DMS153 treated with DMSO at 0.1 percent for 48 hours (cell line): ENCODE measurements around the gene MSL3B.

Source experiments
- DNase-seq: peaks from one replicate; lab custom pipeline; 2025; ENCODE audit not compliant: unreplicated experiment; lab: John Stamatoyannopoulos, UW

MSL3B gene

GRCh38 chr2:233835230-233836186, 32.7 kb downstream of the MSL3B start:
- DNase-seq = no peak

GRCh38 chr2:233833345-233833744, 34.8 kb downstream of the MSL3B start:
- DNase-seq = no peak

GRCh38 chr2:233832869-233833311, 35.3 kb downstream of the MSL3B start:
- peak; percentile 41 for DNase-seq

- DNase-seq = no peak
Observed at GRCh38 chr2:233832414-233832813, 35.8 kb downstream of the MSL3B start.

- no peak for DNase-seq
Observed at GRCh38 chr2:233831861-233832260, 36.3 kb downstream of the MSL3B start.

- peak; percentile 65 for DNase-seq
Observed at GRCh38 chr2:233831011-233831721, 37.0 kb downstream of the MSL3B start.

- DNase-seq = no peak
Observed at GRCh38 chr2:233830111-233830802, 37.9 kb downstream of the MSL3B start.

- no peak for DNase-seq
Observed at GRCh38 chr2:233829193-233830110, 38.7 kb downstream of the MSL3B start.

GRCh38 chr2:233828546-233829192, 39.5 kb downstream of the MSL3B start:
- DNase-seq = no peak

GRCh38 chr2:233824373-233824772, 43.8 kb downstream of the MSL3B start:
- DNase-seq = no peak

- no peak for DNase-seq
Observed at GRCh38 chr2:233823731-233824121, 44.5 kb downstream of the MSL3B start.

- no peak for DNase-seq
Observed at GRCh38 chr2:233822781-233823730, 45.1 kb downstream of the MSL3B start.

GRCh38 chr2:233822101-233822771, 46.0 kb downstream of the MSL3B start:
- DNase-seq = no peak

GRCh38 chr2:233821709-233822100, 46.5 kb downstream of the MSL3B start:
- DNase-seq = no peak

- DNase-seq = no peak
Observed at GRCh38 chr2:233821196-233821595, 47.0 kb downstream of the MSL3B start.

- DNase-seq = no peak
Observed at GRCh38 chr2:233820774-233821105, 47.4 kb downstream of the MSL3B start.

- DNase-seq = no peak
Observed at GRCh38 chr2:233819884-233820773, 48.1 kb downstream of the MSL3B start.
